Measurements from ENCODE around the gene DPYD. TPM values are rescaled to one million over a fixed set of nuclear protein-coding genes. Genes with fewer than 3 reads are reported as not detected.

Gene DPYD
- total RNA-seq, 2 experiments from 2014 or later, result 42.1 to 44.6 TPM

- no peaks in the 10 kb centered on the region for H3K4me1 Mint-ChIP-seq
- DNase-seq, result no peak
- no peaks in the 10 kb centered on the region for H3K27me3 Mint-ChIP-seq
- H3K27ac Mint-ChIP-seq, result no peak overlapping the region
- H3K36me3 Mint-ChIP-seq (ENCODE audit: low read depth), result no peaks in the 10 kb centered on the region
- ChIA-PET POLR2A (no interaction called here), CTCF (no interaction called here)
- H3K4me3 Mint-ChIP-seq, result no peak overlapping the region
- no peaks in the 10 kb centered on the region for H3K9me3 Mint-ChIP-seq
Measured at GRCh38 chr1:97414682-97415312, 506.0 kb downstream of the DPYD start.

- ChIA-PET CTCF (no interaction called here), POLR2A (no interaction called here)
- Mint-ChIP-seq H3K4me1 (no peaks in the 10 kb centered on the region), H3K27me3 (no peaks in the 10 kb centered on the region), H3K27ac (no peak overlapping the region), H3K36me3 (ENCODE audit: low read depth) (no peaks in the 10 kb centered on the region), H3K9me3 (no peaks in the 10 kb centered on the region), H3K4me3 (no peak overlapping the region)
- DNase-seq, result no peak
Measured at GRCh38 chr1:97412737-97413136, 508.1 kb downstream of the DPYD start.

- no peaks in the 10 kb centered on the region for H3K27me3 Mint-ChIP-seq
- no peaks in the 10 kb centered on the region for H3K36me3 Mint-ChIP-seq (ENCODE audit: low read depth)
- ChIA-PET POLR2A (no interaction called here), CTCF (no interaction called here)
- DNase-seq, result no peak
- H3K4me3 Mint-ChIP-seq, result no peak overlapping the region
- no peak overlapping the region for H3K27ac Mint-ChIP-seq
- H3K4me1 Mint-ChIP-seq, result no peaks in the 10 kb centered on the region
- H3K9me3 Mint-ChIP-seq, result no peaks in the 10 kb centered on the region
Measured at GRCh38 chr1:97412166-97412565, 508.7 kb downstream of the DPYD start.

DNA sequence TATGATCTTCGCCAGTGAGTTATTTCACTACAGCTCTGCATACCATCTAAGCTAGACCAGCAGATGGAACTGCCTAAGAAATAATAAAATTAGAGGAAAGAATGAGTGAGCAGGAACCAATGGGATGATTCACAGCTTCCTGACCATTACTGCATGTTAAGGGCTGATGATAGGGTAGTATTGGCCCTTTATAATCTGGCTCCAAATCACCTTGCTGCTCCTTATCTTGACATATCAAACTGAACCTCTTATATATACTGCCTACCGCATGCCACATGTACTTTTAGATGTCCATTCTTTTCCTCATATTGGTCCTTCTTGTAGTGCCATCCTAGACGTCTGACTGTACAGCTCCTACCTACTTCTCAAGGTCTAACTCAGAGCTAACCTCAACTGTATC is 524.4 kb downstream of the DPYD start:
- CTCF ChIA-PET, result no interaction called here
- H3K9me3 Mint-ChIP-seq, result no peaks in the 10 kb centered on the region
- H3K4me3 Mint-ChIP-seq, result no peak overlapping the region
- POLR2A ChIA-PET, result no interaction called here
- DNase-seq, result no peak
- H3K27ac Mint-ChIP-seq, result no peak overlapping the region
- H3K4me1 Mint-ChIP-seq, result no peaks in the 10 kb centered on the region
- no peaks in the 10 kb centered on the region for H3K36me3 Mint-ChIP-seq (ENCODE audit: low read depth)
- H3K27me3 Mint-ChIP-seq, result no peaks in the 10 kb centered on the region

DNA sequence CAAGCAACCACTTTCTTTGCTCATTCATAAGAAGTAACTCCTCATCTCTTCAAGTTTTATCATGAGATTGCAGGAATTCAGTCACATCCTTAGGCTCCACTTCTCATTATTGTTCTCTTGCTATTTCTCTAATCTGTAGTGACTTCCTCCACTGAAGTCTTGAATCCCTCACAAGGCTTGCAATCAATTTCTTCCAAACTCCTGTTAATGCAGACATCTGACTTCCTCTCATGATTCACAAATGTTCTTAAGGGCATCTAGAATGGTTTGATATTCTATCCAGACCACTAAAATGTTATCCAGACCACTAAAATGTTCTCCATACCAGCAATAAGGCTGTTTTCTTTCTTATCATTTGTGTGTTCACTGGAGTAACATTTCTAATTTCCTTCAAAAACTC is 528.1 kb downstream of the DPYD start:
- CTCF ChIA-PET, result no interaction called here
- no peak overlapping the region for H3K4me3 Mint-ChIP-seq

DNA sequence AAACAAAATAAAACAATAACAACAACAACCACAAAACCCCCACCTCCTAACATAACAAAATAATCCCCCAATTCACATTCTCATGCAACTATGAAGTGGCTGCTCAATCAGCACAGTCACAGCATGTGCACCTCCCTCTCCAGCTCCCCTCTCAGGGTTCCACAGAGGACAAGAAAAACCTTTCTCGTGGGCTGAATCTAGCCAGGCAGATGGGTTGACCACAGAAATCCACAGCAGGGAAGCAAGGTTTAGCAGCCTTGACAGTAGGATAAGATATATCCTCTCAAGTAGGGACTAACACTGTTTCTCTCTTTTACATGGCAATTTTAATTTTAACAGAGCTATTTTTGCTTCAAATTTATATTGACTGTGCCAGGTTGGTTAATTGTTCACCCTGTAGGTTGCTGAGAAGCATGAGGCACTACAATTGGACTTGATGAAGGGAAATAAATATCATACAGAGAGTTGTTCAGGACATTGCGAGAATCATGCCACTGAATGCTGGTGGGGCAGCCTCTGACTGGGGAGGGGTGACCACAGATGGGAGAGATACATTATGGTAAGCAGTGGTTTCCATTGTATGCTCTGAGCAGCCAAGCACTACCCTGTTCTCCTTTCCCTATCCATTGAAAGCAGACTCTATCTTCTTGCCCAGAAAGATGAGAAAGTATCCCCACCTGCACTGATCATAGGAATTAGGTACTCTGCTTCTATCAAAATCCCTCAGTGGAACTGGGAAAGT is 535.1 kb downstream of the DPYD start:
- Mint-ChIP-seq H3K4me3 (no peak overlapping the region), H3K9me3 (no peaks in the 10 kb centered on the region), H3K4me1 (no peaks in the 10 kb centered on the region), H3K27ac (no peak overlapping the region), H3K36me3 (ENCODE audit: low read depth) (no peaks in the 10 kb centered on the region), H3K27me3 (no peaks in the 10 kb centered on the region)
- ChIA-PET POLR2A (no interaction called here), CTCF (interaction anchor here (1.2 kb wide), 1 partner anchor 14 kb away, joined by 3 read pairs; no protein-coding TSS in a partner anchor)
- no peak for DNase-seq

More for the DNA sequence above, 528.1 kb downstream of the DPYD start:
- no peaks in the 10 kb centered on the region for H3K9me3 Mint-ChIP-seq
- no peaks in the 10 kb centered on the region for H3K36me3 Mint-ChIP-seq (ENCODE audit: low read depth)
- POLR2A ChIA-PET, result interaction anchor here (0.7 kb wide), 1 partner anchor 1731 kb away, joined by 3 read pairs; no protein-coding TSS in a partner anchor
- H3K27ac Mint-ChIP-seq, result no peak overlapping the region
- no peaks in the 10 kb centered on the region for H3K27me3 Mint-ChIP-seq
- no peaks in the 10 kb centered on the region for H3K4me1 Mint-ChIP-seq
- DNase-seq, result no peak

DNA sequence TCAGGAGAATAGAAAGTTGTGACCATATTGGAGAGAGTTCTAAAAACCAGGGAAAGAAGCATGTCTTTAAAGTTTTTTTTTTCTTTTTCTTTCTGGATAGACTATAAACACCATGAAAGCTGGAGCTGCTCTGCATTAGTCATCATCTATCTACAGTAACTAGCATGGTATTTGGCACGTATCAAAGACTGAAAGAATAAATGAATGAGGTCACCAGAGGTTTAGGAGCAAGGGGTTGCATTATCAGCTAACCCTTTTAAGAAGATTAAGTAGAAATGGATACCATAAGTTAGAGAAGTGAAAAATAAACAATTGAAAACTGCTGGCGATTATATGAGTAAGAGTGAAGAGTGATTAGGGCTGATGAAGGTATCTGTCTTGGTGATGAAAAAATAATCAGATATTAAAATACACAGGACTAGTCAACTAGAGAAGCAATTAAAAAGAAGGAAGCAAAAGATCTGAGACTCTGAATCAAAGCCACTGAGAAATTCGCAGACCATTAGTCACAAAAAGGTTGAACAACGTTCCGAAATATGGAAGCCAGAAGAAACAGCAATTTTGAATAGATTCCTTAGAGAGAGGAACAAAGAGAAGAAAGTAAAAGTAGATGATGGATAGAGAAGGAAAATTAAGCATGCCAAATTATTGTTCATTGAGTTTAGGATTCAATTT is 536.4 kb downstream of the DPYD start:
- ChIA-PET CTCF (no interaction called here), POLR2A (no interaction called here)
- Mint-ChIP-seq H3K4me1 (no peaks in the 10 kb centered on the region), H3K9me3 (no peaks in the 10 kb centered on the region), H3K4me3 (no peak overlapping the region), H3K27ac (no peak overlapping the region), H3K36me3 (ENCODE audit: low read depth) (no peaks in the 10 kb centered on the region), H3K27me3 (no peaks in the 10 kb centered on the region)
- DNase-seq, result no peak

DNA sequence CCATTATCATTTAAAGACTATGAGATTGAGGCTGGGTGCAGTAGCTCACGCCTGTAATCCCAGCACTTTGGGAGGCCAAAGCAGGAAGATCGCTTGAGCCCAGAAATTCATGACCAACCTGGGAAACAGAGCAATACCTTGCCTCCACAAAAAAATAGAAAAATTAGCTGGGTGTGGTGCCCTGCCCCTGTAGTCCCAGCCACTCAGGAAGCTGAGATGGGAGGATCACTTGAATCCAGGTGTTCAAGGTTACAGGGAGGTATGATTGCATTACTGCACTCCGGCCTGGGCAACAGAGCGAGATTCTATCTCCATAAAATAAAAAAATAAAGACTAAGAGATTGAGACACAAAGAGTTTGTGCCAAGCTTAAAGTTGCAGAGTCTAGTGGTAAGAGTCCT is 537.0 kb downstream of the DPYD start:
- POLR2A ChIA-PET, result no interaction called here
- H3K27me3 Mint-ChIP-seq, result no peaks in the 10 kb centered on the region
- no peaks in the 10 kb centered on the region for H3K4me1 Mint-ChIP-seq

GRCh38 chr1:97382206-97382605 is 538.6 kb downstream of the DPYD start:
- POLR2A ChIA-PET, result no interaction called here
- Mint-ChIP-seq H3K27me3 (no peaks in the 10 kb centered on the region), H3K9me3 (no peaks in the 10 kb centered on the region), H3K4me1 (peaks cover 5% of the 10 kb centered on the region), H3K27ac (no peak overlapping the region), H3K36me3 (ENCODE audit: low read depth) (no peaks in the 10 kb centered on the region), H3K4me3 (no peak overlapping the region)
- no peak for DNase-seq
- CTCF ChIA-PET, result no interaction called here

More for the DNA sequence above, 537.0 kb downstream of the DPYD start:
- no peaks in the 10 kb centered on the region for H3K9me3 Mint-ChIP-seq
- no peak overlapping the region for H3K4me3 Mint-ChIP-seq
- H3K27ac Mint-ChIP-seq, result no peak overlapping the region
- no peaks in the 10 kb centered on the region for H3K36me3 Mint-ChIP-seq (ENCODE audit: low read depth)
- CTCF ChIA-PET, result no interaction called here
- no peak for DNase-seq

DNA sequence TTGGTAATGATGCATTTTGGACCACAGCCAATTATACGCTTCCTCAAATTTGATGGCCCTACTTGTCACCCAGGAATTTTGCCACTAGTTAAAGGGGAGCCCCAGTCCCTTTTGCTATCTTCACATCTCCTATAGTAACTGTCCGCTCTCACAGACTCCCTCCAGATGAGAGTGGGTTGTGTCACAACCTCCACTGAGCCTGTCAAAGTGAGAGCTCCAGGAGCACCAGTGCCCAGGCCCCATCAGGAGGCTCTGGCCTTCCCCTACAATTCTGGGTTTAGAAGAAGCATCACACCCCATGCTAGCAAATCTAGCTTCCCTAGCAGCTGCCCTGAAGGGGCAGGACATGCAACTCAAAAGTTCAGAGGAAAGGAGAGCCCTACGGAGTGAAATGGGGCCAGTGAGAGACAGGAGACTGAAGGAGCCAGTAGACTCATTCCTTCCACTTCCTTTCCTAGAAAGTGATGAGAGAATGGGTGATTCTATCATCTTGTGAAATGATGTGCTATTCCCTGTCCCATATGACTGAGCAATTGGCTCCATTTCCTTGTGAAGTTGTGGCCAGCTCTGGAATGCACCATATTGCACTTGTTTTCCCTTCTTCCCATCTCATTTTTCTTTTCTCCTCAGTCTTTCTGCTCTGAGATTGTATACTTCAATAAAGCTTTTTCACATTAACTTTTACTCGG is 541.3 kb downstream of the DPYD start:
- peaks cover 5% of the 10 kb centered on the region for H3K4me1 Mint-ChIP-seq
- DNase-seq, result no peak
- H3K9me3 Mint-ChIP-seq, result no peaks in the 10 kb centered on the region
- no peak overlapping the region for H3K27ac Mint-ChIP-seq
- ChIA-PET POLR2A (no interaction called here), CTCF (no interaction called here)
- no peaks in the 10 kb centered on the region for H3K36me3 Mint-ChIP-seq (ENCODE audit: low read depth)
- H3K27me3 Mint-ChIP-seq, result no peaks in the 10 kb centered on the region
- H3K4me3 Mint-ChIP-seq, result no peak overlapping the region

DNA sequence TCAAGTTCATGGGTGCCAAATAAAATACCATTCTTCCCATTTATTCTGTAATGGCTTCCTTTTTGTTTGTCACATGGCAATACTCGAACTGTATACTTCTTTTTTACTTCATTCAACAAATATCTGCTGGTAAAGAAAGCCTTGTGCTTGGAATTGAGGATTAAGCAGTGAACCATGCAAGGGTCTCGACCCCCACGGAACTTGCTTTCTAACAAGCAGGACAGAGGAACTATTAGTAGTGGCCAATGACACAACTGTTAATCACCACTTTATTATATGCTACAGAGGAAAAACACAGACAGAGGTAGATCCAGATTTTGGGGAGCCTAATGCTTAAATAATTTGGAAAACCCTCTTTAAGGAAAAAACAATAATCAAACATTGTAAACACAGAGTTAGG is 542.2 kb downstream of the DPYD start:
- Mint-ChIP-seq H3K9me3 (no peaks in the 10 kb centered on the region), H3K27ac (no peak overlapping the region), H3K27me3 (no peaks in the 10 kb centered on the region), H3K4me3 (no peak overlapping the region), H3K4me1 (peaks cover 5% of the 10 kb centered on the region), H3K36me3 (ENCODE audit: low read depth) (no peaks in the 10 kb centered on the region)
- ChIA-PET CTCF (no interaction called here), POLR2A (no interaction called here)
- DNase-seq, result no peak

DNA sequence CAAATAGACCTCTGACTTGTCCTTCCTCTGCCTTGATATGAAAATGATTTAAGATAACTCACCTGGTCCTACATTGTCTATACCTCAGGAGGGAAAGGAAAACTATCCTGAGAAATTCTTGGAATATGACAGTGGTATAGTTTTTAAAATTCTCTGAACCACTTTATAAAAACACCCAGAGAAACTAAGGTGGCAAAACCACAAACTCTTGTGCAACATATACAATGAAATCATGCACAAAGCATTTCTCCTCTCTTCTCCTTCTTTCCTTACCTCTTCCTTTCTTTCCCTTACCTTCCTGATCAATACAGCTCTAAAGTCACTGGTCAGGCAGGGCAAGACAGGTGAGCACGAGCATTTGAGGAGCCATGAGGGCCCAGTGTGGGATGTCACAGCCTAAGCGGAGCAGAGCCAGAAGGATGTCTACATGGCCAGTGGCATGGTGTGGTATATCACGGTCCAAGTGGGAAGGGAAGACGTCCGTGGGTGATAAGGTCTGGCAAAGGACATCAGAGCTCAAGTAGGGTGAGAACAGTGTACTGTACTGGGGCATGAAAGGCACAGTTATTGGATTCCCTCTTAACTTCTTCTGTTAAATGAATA is 543.3 kb downstream of the DPYD start:
- ChIA-PET CTCF (no interaction called here), POLR2A (no interaction called here)
- no peak overlapping the region for H3K27ac Mint-ChIP-seq

DNA sequence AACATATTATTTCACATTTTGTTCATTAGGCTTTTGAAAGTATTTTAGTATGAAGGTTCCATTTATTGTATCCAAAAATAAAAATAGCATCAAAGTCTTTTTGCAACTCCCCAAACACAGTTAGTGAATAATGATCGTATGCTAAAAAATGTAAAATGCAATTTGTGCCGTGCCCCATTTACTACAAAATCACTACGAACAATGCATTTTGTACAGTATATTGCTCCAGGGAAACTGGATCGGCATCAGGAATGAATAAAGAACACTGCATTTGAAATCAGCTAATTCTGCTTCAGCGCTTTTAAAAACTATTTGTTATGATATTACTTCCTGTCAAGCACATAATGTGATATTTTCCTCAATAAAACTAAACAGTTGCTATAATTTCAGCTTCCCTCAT is 547.8 kb downstream of the DPYD start:
- Mint-ChIP-seq H3K36me3 (ENCODE audit: low read depth) (no peaks in the 10 kb centered on the region), H3K27ac (no peak overlapping the region), H3K4me1 (peaks cover 5% of the 10 kb centered on the region), H3K9me3 (no peaks in the 10 kb centered on the region), H3K27me3 (no peaks in the 10 kb centered on the region), H3K4me3 (no peak overlapping the region)
- ChIA-PET CTCF (no interaction called here), POLR2A (no interaction called here)
- no peak for DNase-seq

More for the DNA sequence above, 543.3 kb downstream of the DPYD start:
- no peaks in the 10 kb centered on the region for H3K27me3 Mint-ChIP-seq
- no peaks in the 10 kb centered on the region for H3K9me3 Mint-ChIP-seq
- peaks cover 5% of the 10 kb centered on the region for H3K4me1 Mint-ChIP-seq
- H3K36me3 Mint-ChIP-seq (ENCODE audit: low read depth), result no peaks in the 10 kb centered on the region
- DNase-seq, result no peak
- H3K4me3 Mint-ChIP-seq, result no peak overlapping the region
